ENCODE results near the gene OLFM2. TPM values are rescaled to one million over a fixed set of nuclear protein-coding genes. Genes with fewer than 3 reads are reported as not detected.

Gene OLFM2
- total RNA-seq, 1 experiment from 2014 or later, result 75.6 TPM

DNA sequence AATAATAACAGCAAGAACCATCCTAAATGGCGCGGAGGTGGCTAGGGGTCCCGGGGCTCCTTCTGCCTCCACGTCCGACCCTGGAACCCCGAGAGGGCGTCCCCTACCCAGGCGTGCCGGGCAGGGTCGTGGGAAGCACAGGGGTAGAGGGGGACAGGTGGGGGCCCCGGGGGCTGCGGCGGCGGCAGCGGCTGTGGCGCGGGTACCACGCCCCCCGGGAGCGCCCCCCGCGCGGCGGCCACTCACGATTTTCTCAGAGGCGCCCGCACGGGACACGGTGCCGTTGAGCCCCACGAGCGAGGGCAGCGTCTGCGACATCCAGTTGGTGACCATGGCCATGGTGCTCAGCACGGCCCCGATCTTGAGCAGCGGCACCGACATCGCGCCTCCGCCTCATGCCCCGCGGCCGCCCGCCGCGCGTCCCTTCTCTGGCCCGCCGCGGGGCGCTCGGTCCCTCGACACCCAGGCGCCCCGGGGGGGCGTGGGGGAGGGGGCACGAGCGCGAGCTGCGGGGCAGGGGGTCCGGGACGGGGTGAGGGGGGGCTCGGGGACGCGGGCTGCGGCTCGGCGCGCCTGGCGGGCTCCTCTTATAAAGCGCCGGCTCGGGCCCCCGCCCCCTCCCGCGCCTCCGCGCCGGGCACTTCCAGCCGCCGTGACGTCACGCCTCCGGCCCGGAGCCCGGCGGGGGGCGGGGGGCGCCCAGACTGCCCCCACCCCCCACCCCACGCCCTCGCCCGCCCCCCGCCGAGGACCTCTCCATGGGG is 22.9 kb downstream of the OLFM2 start:
- no peak overlapping the region for H4K8ac ChIP-seq (replicated peaks; ENCODE audit: insufficient read length, low read depth, low read length)
- Mint-ChIP-seq H3K27ac (no peak overlapping the region), H3K4me3 (peak overlapping the region; percentile 34 to 48; a peak in 3 of 5 replicates), H3K9me3 (no peaks in the 10 kb centered on the region; a peak in 1 of 5 replicates), H3K36me3 (ENCODE audit: insufficient read depth in 1 of 3, low read depth in 3 of 3) (peaks cover 2 to 8% (median 4%) of the 10 kb centered on the region in 3 experiments; a peak in 6 of 7 replicates), H3K27me3 (ENCODE audit: low read depth) (no peaks in the 10 kb centered on the region; the same call in 1 of the 2 replicates), H3K4me1 (peaks cover 16 to 20% of the 10 kb centered on the region in 2 experiments)
- no CpG with 5 or more reads among the region's 95 CpGs for WGBS (ENCODE audit: extremely low coverage, insufficient read length, low lambda C conversion rate)
- no peak overlapping the region for H3K23ac ChIP-seq (ENCODE audit: insufficient read length, low read depth, low read length)
- no peak overlapping the region for H2AK5ac ChIP-seq (ENCODE audit: insufficient read length, low read length)
- no peak overlapping the region for H2BK12ac ChIP-seq (ENCODE audit: insufficient read length, low read depth, low read length)
- no peak overlapping the region for H3K14ac ChIP-seq (ENCODE audit: insufficient read depth, low read length)
- H3T11ph ChIP-seq (ENCODE audit: low read length), result no peak overlapping the region
- H2BK120ac ChIP-seq (ENCODE audit: low read depth, low read length, poor library complexity, severe bottlenecking), result no peak overlapping the region
- H4K91ac ChIP-seq (ENCODE audit: insufficient read length, low read depth, low read length), result no peak overlapping the region
- peak; percentile 50 for DNase-seq
- peaks cover 11% of the 10 kb centered on the region for H3K23me2 ChIP-seq (ENCODE audit: insufficient read length, low read depth, low read length, poor library complexity, severe bottlenecking)
- H3K4me2 ChIP-seq (ENCODE audit: insufficient read depth, insufficient read length, low read length), result peak overlapping the region; percentile 64
- H4K20me1 ChIP-seq (ENCODE audit: control insufficient read depth, insufficient read depth, insufficient read length), result peaks cover 2% of the 10 kb centered on the region
- no peak overlapping the region for H4K5ac ChIP-seq (ENCODE audit: insufficient read length, low read depth, low read length)
- H3K27me3 ChIP-seq (ENCODE audit: insufficient read depth, low read length), result no peaks in the 10 kb centered on the region
- H2BK5ac ChIP-seq (ENCODE audit: insufficient read length, low read length), result no peak overlapping the region
- H3K4me1 ChIP-seq (ENCODE audit: insufficient read depth, low read length), result no peaks in the 10 kb centered on the region; the same call in 1 of the 2 replicates
- no peak overlapping the region for H3K9ac ChIP-seq (ENCODE audit: extremely low read depth, insufficient read length, low read length)
- TF ChIP-seq, protein P1, sequence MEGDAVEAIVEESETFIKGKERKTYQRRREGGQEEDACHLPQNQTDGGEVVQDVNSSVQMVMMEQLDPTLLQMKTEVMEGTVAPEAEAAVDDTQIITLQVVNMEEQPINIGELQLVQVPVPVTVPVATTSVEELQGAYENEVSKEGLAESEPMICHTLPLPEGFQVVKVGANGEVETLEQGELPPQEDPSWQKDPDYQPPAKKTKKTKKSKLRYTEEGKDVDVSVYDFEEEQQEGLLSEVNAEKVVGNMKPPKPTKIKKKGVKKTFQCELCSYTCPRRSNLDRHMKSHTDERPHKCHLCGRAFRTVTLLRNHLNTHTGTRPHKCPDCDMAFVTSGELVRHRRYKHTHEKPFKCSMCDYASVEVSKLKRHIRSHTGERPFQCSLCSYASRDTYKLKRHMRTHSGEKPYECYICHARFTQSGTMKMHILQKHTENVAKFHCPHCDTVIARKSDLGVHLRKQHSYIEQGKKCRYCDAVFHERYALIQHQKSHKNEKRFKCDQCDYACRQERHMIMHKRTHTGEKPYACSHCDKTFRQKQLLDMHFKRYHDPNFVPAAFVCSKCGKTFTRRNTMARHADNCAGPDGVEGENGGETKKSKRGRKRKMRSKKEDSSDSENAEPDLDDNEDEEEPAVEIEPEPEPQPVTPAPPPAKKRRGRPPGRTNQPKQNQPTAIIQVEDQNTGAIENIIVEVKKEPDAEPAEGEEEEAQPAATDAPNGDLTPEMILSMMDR (conservative IDR thresholded peaks at IDR 0.05), result no peak
- no peak overlapping the region for H2BK20ac ChIP-seq (ENCODE audit: low read depth, low read length, poor library complexity, severe bottlenecking)
- H3K79me1 ChIP-seq (ENCODE audit: insufficient read depth, low read depth, low read length, poor library complexity, severe bottlenecking), result peaks cover 3% of the 10 kb centered on the region
- no peak overlapping the region for H3K18ac ChIP-seq (ENCODE audit: insufficient read length, low read depth, low read length)
- H2BK15ac ChIP-seq (ENCODE audit: low read depth, low read length), result no peak overlapping the region
- H3K79me2 ChIP-seq (ENCODE audit: insufficient read depth, low read length), result no peaks in the 10 kb centered on the region; the same call in 1 of the 2 replicates
- no peak overlapping the region for H3K56ac ChIP-seq (ENCODE audit: insufficient read length, low read depth, low read length)
- no peak overlapping the region for H3K4ac ChIP-seq (ENCODE audit: low read depth, low read length)
- H3K27ac ChIP-seq (ENCODE audit: insufficient read length, low read depth, low read length), result no peak overlapping the region
- H2AFZ ChIP-seq (ENCODE audit: low read length), result no peak overlapping the region
- no peaks in the 10 kb centered on the region for H3K9me3 ChIP-seq (ENCODE audit: control insufficient read depth, low read depth, low read length)
